IPS-20b (cell line): ENCODE results near the gene RMND5A.
"Not testable (repeated sequence)": the region's sequence is repeated elsewhere in the genome, so short reads cannot be mapped to it uniquely, and the experiment has no call there.

Experiments used
- H3K27ac ChIP-seq: one replicate; pipeline ENCODE4 v1.5.1; 2013; ENCODE audit warnings: low read length
- H3K27me3 ChIP-seq: 2 replicates; pipeline ENCODE4 v1.6.1; 2013; ENCODE audit warnings: mild to moderate bottlenecking, low read length, inconsistent platforms; ENCODE audit not compliant: insufficient read depth
- H3K36me3 ChIP-seq: 2 replicates; pipeline ENCODE4 v1.6.1; 2013; ENCODE audit warnings: low read depth, mild to moderate bottlenecking, inconsistent platforms, low read length, moderate library complexity; ENCODE audit not compliant: insufficient read depth
- H3K4me1 ChIP-seq: 2 replicates; pipeline ENCODE4 v1.6.1; 2013; ENCODE audit warnings: mild to moderate bottlenecking, control low read depth, inconsistent platforms, low read length, moderate library complexity; ENCODE audit not compliant: insufficient read depth
- H3K4me3 ChIP-seq: 2 replicates; pipeline ENCODE4 v1.5.1; 2013; ENCODE audit warnings: mild to moderate bottlenecking, low read length, inconsistent platforms
- H3K9ac ChIP-seq: 2 replicates; pipeline ENCODE4 v1.6.1; 2013; ENCODE audit warnings: low read depth, mild to moderate bottlenecking, inconsistent platforms, low read length, moderate library complexity
- H3K9me3 ChIP-seq: 2 replicates; pipeline ENCODE4 v1.6.1; 2013; ENCODE audit warnings: mild to moderate bottlenecking, low read depth, low read length, inconsistent platforms; ENCODE audit not compliant: insufficient read depth

Gene RMND5A, protein sequence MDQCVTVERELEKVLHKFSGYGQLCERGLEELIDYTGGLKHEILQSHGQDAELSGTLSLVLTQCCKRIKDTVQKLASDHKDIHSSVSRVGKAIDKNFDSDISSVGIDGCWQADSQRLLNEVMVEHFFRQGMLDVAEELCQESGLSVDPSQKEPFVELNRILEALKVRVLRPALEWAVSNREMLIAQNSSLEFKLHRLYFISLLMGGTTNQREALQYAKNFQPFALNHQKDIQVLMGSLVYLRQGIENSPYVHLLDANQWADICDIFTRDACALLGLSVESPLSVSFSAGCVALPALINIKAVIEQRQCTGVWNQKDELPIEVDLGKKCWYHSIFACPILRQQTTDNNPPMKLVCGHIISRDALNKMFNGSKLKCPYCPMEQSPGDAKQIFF

DNA sequence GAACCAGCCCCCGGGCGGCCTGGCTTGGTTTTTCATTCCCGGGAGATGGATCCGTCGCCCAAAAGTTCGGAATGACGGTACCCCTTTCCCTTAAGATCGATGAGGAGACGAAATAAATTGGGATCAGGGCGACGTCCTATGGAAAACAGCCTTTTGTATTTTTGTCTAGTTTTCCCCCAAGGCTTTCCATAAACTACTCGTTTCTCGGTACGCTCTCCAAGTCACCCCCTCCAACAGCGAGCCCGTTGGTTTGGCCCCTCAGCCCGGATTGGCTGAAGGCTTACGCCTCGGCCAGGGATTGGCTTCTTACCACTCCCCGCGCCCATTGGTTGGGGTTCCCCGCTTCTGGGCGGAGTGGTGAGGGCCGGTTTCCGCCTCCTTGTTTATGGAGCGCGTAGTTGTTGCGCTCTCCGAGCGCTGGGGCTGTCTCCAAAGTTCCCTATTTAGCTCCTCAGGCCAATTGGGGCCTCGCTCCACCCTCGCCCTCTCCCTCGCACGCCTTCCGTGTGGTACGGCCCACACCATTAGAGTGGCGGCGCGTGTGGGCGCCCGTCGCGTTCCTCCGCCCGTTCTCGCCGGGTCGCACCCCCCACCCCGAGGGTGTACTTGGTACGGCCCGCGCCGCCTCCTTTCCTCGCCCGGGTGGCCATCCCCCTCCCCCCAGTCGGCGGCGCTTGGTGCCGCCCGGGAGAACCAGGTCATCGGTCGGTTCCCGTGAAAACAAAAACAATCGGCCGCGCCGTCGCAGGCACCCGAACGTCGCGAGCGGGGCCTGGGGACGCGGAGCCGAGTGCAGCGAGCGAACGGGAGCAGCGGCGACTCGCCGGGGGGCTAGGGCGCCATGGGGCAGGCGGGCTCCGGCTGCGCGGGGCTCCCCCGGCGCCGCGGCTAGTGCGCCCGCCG lies at the start of gene RMND5A:
TSS of gene RMND5A (plus strand) at position 655 of the 903 bp plus-strand sequence. CDS start 377 bp downstream, outside the sequence.
- H3K4me1 ChIP-seq, H3K27ac ChIP-seq, H3K27me3 ChIP-seq, H3K36me3 ChIP-seq, H3K9me3 ChIP-seq: not testable (repeated sequence)
- Histone ChIP-seq H3K9ac (peak within 1 kb of the TSS; percentile 61; the same call in 1 of the 2 replicates), H3K4me3 (peak within 1 kb of the TSS; percentile 69; the same call in 1 of the 2 replicates)

DNA sequence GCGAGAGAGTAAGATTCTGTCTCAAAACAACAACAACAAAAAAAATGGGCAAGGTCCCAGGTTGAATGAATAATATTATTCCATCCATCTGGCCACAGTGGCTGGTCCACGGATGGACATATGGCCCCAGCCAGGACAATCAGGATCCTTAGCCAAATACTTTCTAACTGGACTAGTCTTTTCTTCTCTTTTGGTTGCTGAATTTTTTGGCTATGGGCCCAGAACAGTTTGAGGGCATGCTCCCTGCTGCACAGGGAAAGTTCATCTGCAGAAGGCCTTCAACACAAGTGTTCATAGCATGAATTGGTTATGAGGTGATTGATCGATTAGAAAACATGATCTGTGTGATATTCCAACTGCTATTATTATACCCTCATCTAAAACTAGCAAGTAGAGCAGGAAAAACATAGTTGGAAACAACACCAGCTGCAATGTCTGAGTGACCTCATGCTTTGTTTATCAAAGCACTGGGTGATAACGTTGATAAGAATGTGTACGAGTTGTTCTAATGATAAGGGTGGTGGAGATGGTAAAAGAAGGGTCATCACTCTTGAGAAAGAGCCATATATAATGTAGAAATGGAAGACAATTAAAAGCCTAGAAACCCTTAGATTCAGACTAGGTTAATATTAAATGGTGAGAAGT lies 48.6 kb upstream of the RMND5A start:
- no peaks in the 10 kb centered on the region for H3K36me3 ChIP-seq
- H3K9me3 ChIP-seq, result no peaks in the 10 kb centered on the region
- H3K4me3 ChIP-seq, result no peak overlapping the region
- no peak overlapping the region for H3K27ac ChIP-seq
- H3K4me1 ChIP-seq, result no peaks in the 10 kb centered on the region
- no peaks in the 10 kb centered on the region for H3K27me3 ChIP-seq
- no peak overlapping the region for H3K9ac ChIP-seq

GRCh38 chr2:86672027-86672545 lies 48.0 kb upstream of the RMND5A start:
- no peak overlapping the region for H3K9ac ChIP-seq
- H3K4me3 ChIP-seq, result no peak overlapping the region
- no peak overlapping the region for H3K27ac ChIP-seq
- H3K27me3 ChIP-seq, result no peaks in the 10 kb centered on the region
- no peaks in the 10 kb centered on the region for H3K36me3 ChIP-seq
- H3K9me3 ChIP-seq, result no peaks in the 10 kb centered on the region
- no peaks in the 10 kb centered on the region for H3K4me1 ChIP-seq

- Histone ChIP-seq H3K4me3 (no peak overlapping the region), H3K27me3 (no peaks in the 10 kb centered on the region), H3K4me1 (no peaks in the 10 kb centered on the region), H3K9me3 (no peaks in the 10 kb centered on the region), H3K36me3 (no peaks in the 10 kb centered on the region), H3K27ac (no peak overlapping the region), H3K9ac (no peak overlapping the region)
Measured at GRCh38 chr2:86673011-86673410, 47.1 kb upstream of the RMND5A start.

DNA sequence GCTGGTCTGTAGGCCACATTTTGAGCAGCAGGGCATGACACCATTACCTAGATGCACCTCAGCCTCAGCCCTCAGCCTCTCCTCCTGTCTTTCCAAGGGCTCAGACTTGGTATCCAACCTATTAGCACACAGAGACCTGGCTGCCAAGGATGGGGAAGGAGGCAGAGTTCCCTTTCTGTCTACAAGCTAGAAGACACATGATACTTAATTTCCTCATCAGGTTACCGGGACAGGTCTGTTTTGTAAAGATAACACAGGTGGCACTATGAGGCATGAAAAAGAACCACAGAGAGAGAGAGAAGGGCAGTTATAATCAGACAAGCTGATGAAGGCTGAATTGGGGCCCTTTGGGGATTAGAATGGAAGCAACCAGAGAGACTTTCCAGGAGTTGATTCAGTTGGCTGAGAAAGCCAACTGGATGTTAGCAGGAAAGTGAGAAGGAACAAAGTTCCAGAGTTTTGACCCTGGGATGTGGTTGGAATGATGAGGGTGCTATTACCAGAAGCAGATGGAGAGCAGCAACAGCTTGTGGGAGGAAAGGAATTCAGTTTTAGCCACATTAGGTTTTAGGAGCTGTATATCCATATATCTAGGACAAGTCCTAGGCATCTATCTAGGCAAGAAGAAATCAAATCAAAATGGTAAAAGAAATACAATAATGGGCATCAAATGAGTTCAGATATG lies 46.0 kb upstream of the RMND5A start:
- Histone ChIP-seq H3K36me3 (no peaks in the 10 kb centered on the region), H3K4me3 (no peak overlapping the region), H3K27ac (no peak overlapping the region), H3K27me3 (no peaks in the 10 kb centered on the region; the same call in 1 of the 2 replicates), H3K4me1 (no peaks in the 10 kb centered on the region), H3K9ac (no peak overlapping the region), H3K9me3 (no peaks in the 10 kb centered on the region)

DNA sequence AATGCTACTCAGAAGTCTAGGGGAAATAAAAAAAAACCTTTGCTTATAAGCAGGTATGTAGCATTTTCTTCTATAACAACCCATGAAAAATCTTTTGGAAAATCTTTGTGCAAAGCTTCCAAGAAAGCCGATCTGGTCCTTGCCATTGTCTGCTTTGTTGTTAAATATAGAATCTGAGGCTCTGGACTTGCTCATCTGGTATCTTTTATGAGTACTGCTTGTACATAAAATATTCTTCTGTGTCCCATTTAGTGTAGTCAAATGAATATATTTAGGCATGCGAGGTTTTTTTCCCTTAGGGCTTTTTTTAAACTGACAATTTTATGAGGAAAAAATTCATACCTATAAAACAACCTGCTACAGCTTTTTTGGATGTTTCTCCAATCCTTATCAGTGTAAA lies 45.0 kb upstream of the RMND5A start:
- no peak overlapping the region for H3K27ac ChIP-seq
- no peaks in the 10 kb centered on the region for H3K36me3 ChIP-seq
- no peaks in the 10 kb centered on the region for H3K4me1 ChIP-seq
- H3K4me3 ChIP-seq, result no peak overlapping the region
- no peaks in the 10 kb centered on the region; the same call in 1 of the 2 replicates for H3K27me3 ChIP-seq
- H3K9me3 ChIP-seq, result no peaks in the 10 kb centered on the region
- H3K9ac ChIP-seq, result no peak overlapping the region

- Histone ChIP-seq H3K9ac (no peak overlapping the region), H3K27me3 (no peaks in the 10 kb centered on the region; the same call in 1 of the 2 replicates), H3K4me3 (no peak overlapping the region), H3K9me3 (no peaks in the 10 kb centered on the region), H3K36me3 (no peaks in the 10 kb centered on the region), H3K27ac (no peak overlapping the region), H3K4me1 (no peaks in the 10 kb centered on the region)
Measured at GRCh38 chr2:86675511-86676015, 44.5 kb upstream of the RMND5A start.

- H3K36me3 ChIP-seq, result no peaks in the 10 kb centered on the region
- no peaks in the 10 kb centered on the region for H3K9me3 ChIP-seq
- no peaks in the 10 kb centered on the region for H3K4me1 ChIP-seq
- H3K9ac ChIP-seq, result no peak overlapping the region
- no peak overlapping the region for H3K27ac ChIP-seq
- H3K4me3 ChIP-seq, result no peak overlapping the region
- no peaks in the 10 kb centered on the region; the same call in 1 of the 2 replicates for H3K27me3 ChIP-seq
Measured at GRCh38 chr2:86677816-86678215, 42.3 kb upstream of the RMND5A start.

GRCh38 chr2:86679036-86679435 lies 41.1 kb upstream of the RMND5A start:
- no peak overlapping the region for H3K4me3 ChIP-seq
- H3K27ac ChIP-seq, result no peak overlapping the region
- no peaks in the 10 kb centered on the region for H3K9me3 ChIP-seq
- no peaks in the 10 kb centered on the region; the same call in 1 of the 2 replicates for H3K27me3 ChIP-seq
- no peaks in the 10 kb centered on the region for H3K4me1 ChIP-seq
- no peak overlapping the region for H3K9ac ChIP-seq
- H3K36me3 ChIP-seq, result no peaks in the 10 kb centered on the region

DNA sequence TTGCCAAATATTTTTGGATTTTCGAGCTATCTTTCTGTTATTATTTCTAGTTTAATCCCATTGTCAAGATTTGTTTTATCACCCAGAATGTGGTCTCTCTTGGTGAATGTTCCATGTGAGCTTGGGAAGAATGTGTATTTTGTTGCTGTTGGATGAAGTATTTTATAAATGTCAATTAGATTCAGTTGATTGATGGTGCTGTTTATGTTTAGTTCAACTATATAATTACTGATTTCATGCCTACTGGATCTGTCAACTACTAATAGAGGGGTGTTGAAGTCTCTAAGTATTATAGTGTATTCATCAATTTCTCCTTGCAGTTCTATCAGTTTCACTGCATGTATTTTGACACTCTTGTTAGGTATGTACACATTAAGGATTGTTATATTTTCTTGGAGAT lies 34.7 kb upstream of the RMND5A start:
- Histone ChIP-seq H3K9me3 (no peaks in the 10 kb centered on the region), H3K36me3 (no peaks in the 10 kb centered on the region), H3K9ac (no peak overlapping the region), H3K4me1 (no peaks in the 10 kb centered on the region), H3K27me3 (no peaks in the 10 kb centered on the region), H3K27ac (no peak overlapping the region), H3K4me3 (no peak overlapping the region)

- Histone ChIP-seq H3K9ac (no peak overlapping the region), H3K4me3 (no peak overlapping the region), H3K36me3 (no peaks in the 10 kb centered on the region), H3K27ac (no peak overlapping the region), H3K27me3 (no peaks in the 10 kb centered on the region), H3K9me3 (peaks cover 4% of the 10 kb centered on the region; the same call in 1 of the 2 replicates), H3K4me1 (no peaks in the 10 kb centered on the region)
Measured at GRCh38 chr2:86686460-86686859, 33.6 kb upstream of the RMND5A start.
